Activated CD4-positive, alpha-beta T cell treated with anti-CD3 and anti-CD28 coated beads for 36 hours (primary cell): Measurements from ENCODE around the gene DEPDC7. TPM values are rescaled to one million over a fixed set of nuclear protein-coding genes. Genes with fewer than 3 reads are reported as not detected.
A peak's percentile ranks its signal among the peaks of the same experiment; 100 is the strongest.
"Not testable (repeated sequence)": the region's sequence is repeated elsewhere in the genome, so short reads cannot be mapped to it uniquely, and the experiment has no call there.

ENCODE experiments used
- ATAC-seq: fragments of 200-7000 bp; cut with Tn5 transposase; one replicate; pipeline ENCODE4 v1.10.0; 2021; ENCODE audit warnings: mild to moderate bottlenecking, moderate library complexity
- CTCF ChIA-PET: fragments of 350-600 bp; sonication (Branson Sonifier 250); formaldehyde crosslinking; loops from one replicate; lab custom pipeline; 2021; ENCODE audit warnings: antibody characterized with exemption; lab: Charles Lee
- POLR2A ChIA-PET: fragments of 350-600 bp; sonication (Branson Sonifier 250); formaldehyde crosslinking; loops from one replicate; lab custom pipeline; 2021; ENCODE audit warnings: antibody characterized with exemption, inconsistent platforms; lab: Charles Lee
- DNase-seq: peaks from one replicate; pipeline ENCODE4 v3.0.0-alpha.2; 2020
- H3K27ac Mint-ChIP-seq: one replicate; pipeline ENCODE4 v1.8.0; 2021; ENCODE audit warnings: mixed read lengths
- H3K27me3 Mint-ChIP-seq: one replicate; pipeline ENCODE4 v1.8.0; 2021; ENCODE audit warnings: mixed read lengths
- H3K36me3 Mint-ChIP-seq: one replicate; pipeline ENCODE4 v1.8.0; 2021; ENCODE audit warnings: low read depth, mixed read lengths
- H3K4me1 Mint-ChIP-seq: one replicate; pipeline ENCODE4 v1.8.0; 2021; ENCODE audit warnings: mixed read lengths
- H3K4me3 Mint-ChIP-seq: one replicate; pipeline ENCODE4 v1.8.0; 2021; ENCODE audit warnings: mild to moderate bottlenecking, moderate library complexity, mixed read lengths
- H3K9me3 Mint-ChIP-seq: one replicate; pipeline ENCODE4 v1.8.0; 2021; ENCODE audit warnings: low read depth, mixed read lengths
- intact Hi-C, 2 experiments: fragments of 100-400 bp; cut with DNase I in 1 of 2; cut with micrococcal nuclease in 1 of 2; formaldehyde crosslinking; loops; one replicate each; pipeline versions ENCODE4 v1.14.2 to v1.15.1; 2022 to 2024; cut with DNase I, micrococcal nuclease
- total RNA-seq, 2 experiments: library from RNA; stranded (reverse); gene quantifications; one replicate each; pipeline ENCODE4 v1.2.3, GENCODE V29; 2021

The DEPDC7 gene
- total RNA-seq, 2 experiments from 2014 or later: 2.0 to 2.3 TPM

GRCh38 chr11:33040862-33041453 lies 25.3 kb downstream of the DEPDC7 start:
- CTCF ChIA-PET: interaction anchor here (1.0 to 2.1 kb wide), 3 partner anchors 10 to 149 kb away, joined by 3 to 10 read pairs (median 4); no protein-coding TSS in a partner anchor
- H3K4me3 Mint-ChIP-seq: peak overlapping the region; percentile 87
- H3K27ac Mint-ChIP-seq: peak overlapping the region; percentile 87
- intact Hi-C loops: loop anchor here (1.0 to 2.0 kb wide), 3 partner anchors 22 to 146 kb away; no protein-coding TSS in a partner anchor
- H3K27me3 Mint-ChIP-seq: peaks cover 2% of the 10 kb centered on the region
- H3K36me3 Mint-ChIP-seq: peaks cover 10% of the 10 kb centered on the region
- peak; percentile 31 for ATAC-seq
- peak; percentile 15 for DNase-seq
- H3K9me3 Mint-ChIP-seq: no peaks in the 10 kb centered on the region
- POLR2A ChIA-PET: interaction anchor here (1.1 kb wide), 1 partner anchor 29 kb away, joined by 5 read pairs; no protein-coding TSS in a partner anchor
- H3K4me1 Mint-ChIP-seq: peaks cover 37% of the 10 kb centered on the region

GRCh38 chr11:33043221-33043830 lies 27.6 kb downstream of the DEPDC7 start:
- intact Hi-C loops: no loop called here
- H3K4me1 Mint-ChIP-seq: peaks cover 37% of the 10 kb centered on the region
- CTCF ChIA-PET: interaction anchor here (0.6 to 1.7 kb wide), 8 partner anchors 11 to 233 kb away, joined by 3 to 9 read pairs (median 4); no protein-coding TSS in a partner anchor

GRCh38 chr11:33044285-33044756 lies 28.6 kb downstream of the DEPDC7 start:
- intact Hi-C loops: no loop called here
- POLR2A ChIA-PET: interaction anchor here (1.4 kb wide), 1 partner anchor 19 kb away, joined by 6 read pairs; no protein-coding TSS in a partner anchor
- H3K36me3 Mint-ChIP-seq: peaks cover 25% of the 10 kb centered on the region

More at GRCh38 chr11:33043221-33043830, 27.6 kb downstream of the DEPDC7 start:
- Mint-ChIP-seq H3K36me3 (peaks cover 22% of the 10 kb centered on the region), H3K4me3 (no peak overlapping the region), H3K9me3 (no peaks in the 10 kb centered on the region), H3K27me3 (no peaks in the 10 kb centered on the region), H3K27ac (peak overlapping the region; percentile 12)
- no peak for ATAC-seq
- POLR2A ChIA-PET: interaction anchor here (0.6 to 1.4 kb wide), 3 partner anchors 20 to 104 kb away, joined by 3 to 6 read pairs (median 5); no protein-coding TSS in a partner anchor
- no peak for DNase-seq

GRCh38 chr11:33045551-33046255 lies 30.0 kb downstream of the DEPDC7 start:
- no peak overlapping the region for H3K4me3 Mint-ChIP-seq
- no peaks in the 10 kb centered on the region for H3K27me3 Mint-ChIP-seq
- CTCF ChIA-PET: interaction anchor here (0.6 to 1.5 kb wide), 3 partner anchors 10 to 388 kb away, joined by 3 to 4 read pairs (median 3); no protein-coding TSS in a partner anchor
- H3K4me1 Mint-ChIP-seq: peaks cover 26% of the 10 kb centered on the region
- no peak for ATAC-seq
- no peak overlapping the region for H3K27ac Mint-ChIP-seq
- H3K9me3 Mint-ChIP-seq: no peaks in the 10 kb centered on the region
- peaks cover 25% of the 10 kb centered on the region for H3K36me3 Mint-ChIP-seq
- no peak for DNase-seq
- POLR2A ChIA-PET: interaction anchor here (0.6 kb wide), 1 partner anchor 9 kb away, joined by 3 read pairs; no protein-coding TSS in a partner anchor
- intact Hi-C loops: no loop called here

More at GRCh38 chr11:33044285-33044756, 28.6 kb downstream of the DEPDC7 start:
- CTCF ChIA-PET: interaction anchor here (0.9 to 1.7 kb wide), 4 partner anchors 11 to 21 kb away, joined by 3 to 9 read pairs (median 4); no protein-coding TSS in a partner anchor
- Mint-ChIP-seq H3K4me1 (peaks cover 33% of the 10 kb centered on the region), H3K9me3 (no peaks in the 10 kb centered on the region), H3K27me3 (no peaks in the 10 kb centered on the region), H3K4me3 (no peak overlapping the region), H3K27ac (no peak overlapping the region)
- DNase-seq: no peak
- no peak for ATAC-seq

GRCh38 chr11:33048701-33049100 lies 33.0 kb downstream of the DEPDC7 start:
- H3K4me1 Mint-ChIP-seq, H3K9me3 Mint-ChIP-seq, H3K4me3 Mint-ChIP-seq, POLR2A ChIA-PET, intact Hi-C loops, H3K27ac Mint-ChIP-seq, DNase-seq, H3K27me3 Mint-ChIP-seq, ATAC-seq: not testable (repeated sequence)
- CTCF ChIA-PET: interaction anchor here (1.1 to 1.2 kb wide), 2 partner anchors 16 to 89 kb away, joined by 3 to 5 read pairs; no protein-coding TSS in a partner anchor
- H3K36me3 Mint-ChIP-seq: peaks cover 25% of the 10 kb centered on the region

- H3K36me3 Mint-ChIP-seq: peaks cover 27% of the 10 kb centered on the region
- H3K9me3 Mint-ChIP-seq, DNase-seq, H3K4me1 Mint-ChIP-seq, POLR2A ChIA-PET, H3K4me3 Mint-ChIP-seq, CTCF ChIA-PET, H3K27me3 Mint-ChIP-seq, intact Hi-C loops, H3K27ac Mint-ChIP-seq, ATAC-seq: not testable (repeated sequence)
Observed at GRCh38 chr11:33049565-33050408, 34.1 kb downstream of the DEPDC7 start.

- Mint-ChIP-seq H3K4me1 (no peaks in the 10 kb centered on the region), H3K27me3 (no peaks in the 10 kb centered on the region), H3K27ac (no peak overlapping the region), H3K36me3 (peaks cover 25% of the 10 kb centered on the region), H3K9me3 (no peaks in the 10 kb centered on the region), H3K4me3 (no peak overlapping the region)
- POLR2A ChIA-PET: no interaction called here
- CTCF ChIA-PET: interaction anchor here (1.1 to 1.2 kb wide), 3 partner anchors 12 to 183 kb away, joined by 3 read pairs; no protein-coding TSS in a partner anchor
- intact Hi-C loops: no loop called here
- DNase-seq: no peak
- ATAC-seq: no peak
Observed at GRCh38 chr11:33052231-33052630, 36.6 kb downstream of the DEPDC7 start.

- Mint-ChIP-seq H3K9me3 (no peaks in the 10 kb centered on the region), H3K27ac (no peak overlapping the region), H3K27me3 (no peaks in the 10 kb centered on the region), H3K4me1 (peaks cover 1% of the 10 kb centered on the region), H3K36me3 (peaks cover 32% of the 10 kb centered on the region), H3K4me3 (no peak overlapping the region)
- ATAC-seq (no peak), DNase-seq (no peak)
- ChIA-PET CTCF (interaction anchor here (0.6 to 1.4 kb wide), 4 partner anchors 10 to 772 kb away, joined by 3 to 4 read pairs (median 4); no protein-coding TSS in a partner anchor), POLR2A (no interaction called here)
- intact Hi-C loops: no loop called here
Observed at GRCh38 chr11:33055375-33055774, 39.7 kb downstream of the DEPDC7 start.

GRCh38 chr11:33057284-33057683 lies 41.6 kb downstream of the DEPDC7 start:
- Mint-ChIP-seq H3K36me3 (peaks cover 43% of the 10 kb centered on the region), H3K27ac (no peak overlapping the region), H3K4me1 (peaks cover 14% of the 10 kb centered on the region), H3K9me3 (no peaks in the 10 kb centered on the region), H3K4me3 (no peak overlapping the region), H3K27me3 (no peaks in the 10 kb centered on the region)
- DNase-seq (no peak), ATAC-seq (no peak)
- intact Hi-C loops: no loop called here
- ChIA-PET CTCF (interaction anchor here (0.9 to 1.0 kb wide), 3 partner anchors 36 to 96 kb away, joined by 3 to 4 read pairs (median 3); no protein-coding TSS in a partner anchor), POLR2A (no interaction called here)

GRCh38 chr11:33059331-33060007 lies 43.8 kb downstream of the DEPDC7 start:
- no peak for ATAC-seq
- DNase-seq: no peak
- intact Hi-C loops: loop anchor here (5.0 to 10.0 kb wide), 3 partner anchors 167 to 345 kb away; partner anchors contain the start of gene QSER1 (in 1 of the 2)
- H3K36me3 Mint-ChIP-seq: peaks cover 50% of the 10 kb centered on the region
- CTCF ChIA-PET: interaction anchor here (0.9 to 7.6 kb wide), 4 partner anchors 16 to 102 kb away, joined by 3 to 96 read pairs (median 4); no protein-coding TSS in a partner anchor
- no peak overlapping the region for H3K4me3 Mint-ChIP-seq
- peaks cover 36% of the 10 kb centered on the region for H3K4me1 Mint-ChIP-seq
- H3K27me3 Mint-ChIP-seq: no peaks in the 10 kb centered on the region
- no peak overlapping the region for H3K27ac Mint-ChIP-seq
- POLR2A ChIA-PET: no interaction called here
- H3K9me3 Mint-ChIP-seq: no peaks in the 10 kb centered on the region
